ENCODE results near the gene KRT84. TPM values are rescaled to one million over a fixed set of nuclear protein-coding genes. Genes with fewer than 3 reads are reported as not detected.

KRT84 gene
- polyA plus RNA-seq, 3 donors, result not detected

GRCh38 chr12:52370926-52371608 lies 14.4 kb downstream of the KRT84 start:
- Histone ChIP-seq H3K36me3 (replicated peaks in 1 of 2; ENCODE audit: control insufficient read depth in 1 of 2, insufficient read depth in 2 of 2, low read length in 2 of 2) (no peaks in the 10 kb centered on the region), H3K9me3 (replicated peaks in 1 of 2; ENCODE audit: control insufficient read depth in 1 of 2, insufficient read depth in 1 of 2, low read length in 2 of 2) (no peaks in the 10 kb centered on the region), H4K20me1 (ENCODE audit: insufficient read depth, low read length) (no peaks in the 10 kb centered on the region), H3K4me1 (ENCODE audit: control insufficient read depth in 1 of 2, insufficient read depth in 2 of 2, low read length in 2 of 2) (no peaks in the 10 kb centered on the region), H3K79me2 (ENCODE audit: insufficient read depth, low read length) (no peaks in the 10 kb centered on the region), H3K4me2 (replicated peaks; ENCODE audit: extremely low read depth, low read length, poor library complexity, severe bottlenecking) (no peak overlapping the region), H3K27me3 (ENCODE audit: control insufficient read depth in 2 of 2, insufficient read depth in 2 of 2, low read length in 2 of 2) (no peaks in the 10 kb centered on the region), H2AFZ (ENCODE audit: insufficient read depth, low read depth, low read length, poor library complexity, severe bottlenecking) (no peak overlapping the region), H3K27ac (ENCODE audit: low read depth in 1 of 2, low read length in 2 of 2) (no peak overlapping the region), H3K9ac (ENCODE audit: insufficient read depth, low read length, poor library complexity, severe bottlenecking) (no peak overlapping the region), H3K4me3 (replicated peaks in 1 of 3; ENCODE audit: low read depth in 2 of 3, low read length in 3 of 3) (no peak overlapping the region)
- H3K27ac Mint-ChIP-seq, result no peak overlapping the region
- H3K4me3 Mint-ChIP-seq, result no peak overlapping the region
- 95% methylated on average over 10 of the region's 12 CpGs for WGBS (ENCODE audit: insufficient coverage)
- intact Hi-C loops (cut with micrococcal nuclease), result loop anchor here (5.0 kb wide), 2 partner anchors 506 to 611 kb away; no protein-coding TSS in a partner anchor
- H3K27me3 Mint-ChIP-seq (ENCODE audit: low read depth in 3 of 3), result peaks cover 8 to 15% (median 11%) of the 10 kb centered on the region in 3 donors
- H3K36me3 Mint-ChIP-seq, result no peaks in the 10 kb centered on the region
- DNase-seq, result no peak
- TF ChIP-seq CTCF (IDR thresholded peaks at IDR 0.05), result no peak
- no peaks in the 10 kb centered on the region for H3K4me1 Mint-ChIP-seq
- H3K9me3 Mint-ChIP-seq, result peaks cover 0 to 4% (median 2%) of the 10 kb centered on the region in 7 donors

- Mint-ChIP-seq H3K4me3 (no peak overlapping the region), H3K4me1 (no peaks in the 10 kb centered on the region), H3K27ac (no peak overlapping the region), H3K27me3 (ENCODE audit: low read depth in 3 of 3) (peaks cover 8 to 15% (median 9%) of the 10 kb centered on the region in 3 donors), H3K9me3 (peaks cover 0 to 4% (median 2%) of the 10 kb centered on the region in 7 donors), H3K36me3 (no peaks in the 10 kb centered on the region)
- intact Hi-C loops (cut with micrococcal nuclease), result loop anchor here (5.0 kb wide), 2 partner anchors 507 to 612 kb away; no protein-coding TSS in a partner anchor
- H4K20me1 ChIP-seq (ENCODE audit: insufficient read depth, low read length), result no peaks in the 10 kb centered on the region
- no peaks in the 10 kb centered on the region for H3K4me1 ChIP-seq (ENCODE audit: control insufficient read depth in 1 of 2, insufficient read depth in 2 of 2, low read length in 2 of 2)
- H3K9me3 ChIP-seq (replicated peaks in 1 of 2; ENCODE audit: control insufficient read depth in 1 of 2, insufficient read depth in 1 of 2, low read length in 2 of 2), result no peaks in the 10 kb centered on the region
- H3K9ac ChIP-seq (ENCODE audit: insufficient read depth, low read length, poor library complexity, severe bottlenecking), result no peak overlapping the region
- no peak overlapping the region for H3K4me3 ChIP-seq (replicated peaks in 1 of 3; ENCODE audit: low read depth in 2 of 3, low read length in 3 of 3)
- no peaks in the 10 kb centered on the region for H3K79me2 ChIP-seq (ENCODE audit: insufficient read depth, low read length)
- H2AFZ ChIP-seq (ENCODE audit: insufficient read depth, low read depth, low read length, poor library complexity, severe bottlenecking), result no peak overlapping the region
- 92% methylated on average over 6 of the region's 6 CpGs for WGBS (ENCODE audit: insufficient coverage)
- no peak for DNase-seq
- H3K36me3 ChIP-seq (replicated peaks in 1 of 2; ENCODE audit: control insufficient read depth in 1 of 2, insufficient read depth in 2 of 2, low read length in 2 of 2), result no peaks in the 10 kb centered on the region
- TF ChIP-seq CTCF (IDR thresholded peaks at IDR 0.05), result no peak
- H3K4me2 ChIP-seq (replicated peaks; ENCODE audit: extremely low read depth, low read length, poor library complexity, severe bottlenecking), result no peak overlapping the region
- H3K27me3 ChIP-seq (ENCODE audit: control insufficient read depth in 2 of 2, insufficient read depth in 2 of 2, low read length in 2 of 2), result no peaks in the 10 kb centered on the region
- no peak overlapping the region for H3K27ac ChIP-seq (ENCODE audit: low read depth in 1 of 2, low read length in 2 of 2)
Observed at GRCh38 chr12:52369809-52370208, 15.6 kb downstream of the KRT84 start.

Data from CD14-positive monocyte (primary cell).